ENCODE data around the gene ACYP2.

ACYP2 gene

DNA sequence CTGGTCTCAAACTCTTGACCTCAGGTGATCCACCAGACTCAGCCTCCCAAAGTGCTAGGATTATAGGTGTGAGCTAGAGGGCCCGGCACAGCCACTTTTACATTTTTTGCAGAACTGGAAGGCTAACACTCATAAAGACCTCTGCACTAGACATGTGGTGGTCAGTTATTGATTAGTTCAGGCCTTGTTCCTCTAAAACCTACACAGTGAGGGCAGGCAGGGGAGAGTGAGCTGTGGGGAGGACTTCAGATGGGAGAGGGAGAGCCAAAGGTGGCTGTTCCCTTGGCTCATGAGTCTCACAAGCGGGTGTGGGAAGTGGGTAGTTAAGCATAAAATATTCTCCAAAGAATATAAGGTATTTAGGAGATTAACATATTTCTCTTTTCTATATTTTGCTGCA lies 29.3 kb upstream of the ACYP2 start:
- no peak overlapping the region for H3K4me2 ChIP-seq (ENCODE audit: insufficient read depth, low read length)
- H3K36me3 ChIP-seq (ENCODE audit: insufficient read depth, low read length): no peaks in the 10 kb centered on the region
- no peaks in the 10 kb centered on the region for H3K79me2 ChIP-seq (ENCODE audit: insufficient read depth, low read length)
- H3K27ac ChIP-seq (ENCODE audit: low read length): no peak overlapping the region
- H3K27me3 ChIP-seq (ENCODE audit: insufficient read depth, low read length, poor library complexity): no peaks in the 10 kb centered on the region
- H3K4me1 ChIP-seq (ENCODE audit: insufficient read depth, low read length): no peaks in the 10 kb centered on the region
- TF ChIP-seq, protein P1, sequence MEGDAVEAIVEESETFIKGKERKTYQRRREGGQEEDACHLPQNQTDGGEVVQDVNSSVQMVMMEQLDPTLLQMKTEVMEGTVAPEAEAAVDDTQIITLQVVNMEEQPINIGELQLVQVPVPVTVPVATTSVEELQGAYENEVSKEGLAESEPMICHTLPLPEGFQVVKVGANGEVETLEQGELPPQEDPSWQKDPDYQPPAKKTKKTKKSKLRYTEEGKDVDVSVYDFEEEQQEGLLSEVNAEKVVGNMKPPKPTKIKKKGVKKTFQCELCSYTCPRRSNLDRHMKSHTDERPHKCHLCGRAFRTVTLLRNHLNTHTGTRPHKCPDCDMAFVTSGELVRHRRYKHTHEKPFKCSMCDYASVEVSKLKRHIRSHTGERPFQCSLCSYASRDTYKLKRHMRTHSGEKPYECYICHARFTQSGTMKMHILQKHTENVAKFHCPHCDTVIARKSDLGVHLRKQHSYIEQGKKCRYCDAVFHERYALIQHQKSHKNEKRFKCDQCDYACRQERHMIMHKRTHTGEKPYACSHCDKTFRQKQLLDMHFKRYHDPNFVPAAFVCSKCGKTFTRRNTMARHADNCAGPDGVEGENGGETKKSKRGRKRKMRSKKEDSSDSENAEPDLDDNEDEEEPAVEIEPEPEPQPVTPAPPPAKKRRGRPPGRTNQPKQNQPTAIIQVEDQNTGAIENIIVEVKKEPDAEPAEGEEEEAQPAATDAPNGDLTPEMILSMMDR (IDR thresholded peaks at IDR 0.05; ENCODE audit: borderline replicate concordance, extremely low read depth, low read length, poor library complexity, severe bottlenecking): no peak
- no peak for TF ChIP-seq EZH2 (IDR thresholded peaks at IDR 0.05; ENCODE audit: borderline replicate concordance, low read depth, low read length, severe bottlenecking)
- no peak overlapping the region for H3K9ac ChIP-seq (ENCODE audit: low read depth, low read length)
- no peak for DNase-seq
- no peak overlapping the region for H3K4me3 ChIP-seq (ENCODE audit: low read depth in 1 of 2, low read length in 2 of 2)
- H2AFZ ChIP-seq (ENCODE audit: low read depth, low read length): no peak overlapping the region
- H4K20me1 ChIP-seq (ENCODE audit: insufficient read depth, low read length): no peaks in the 10 kb centered on the region
- ATAC-seq (ENCODE audit: insufficient read depth, low read depth): no peak
- H3K9me3 ChIP-seq (ENCODE audit: insufficient read depth, low read length, severe bottlenecking): no peaks in the 10 kb centered on the region

- no peak overlapping the region for H3K4me3 ChIP-seq (ENCODE audit: low read depth in 1 of 2, low read length in 2 of 2)
- no peaks in the 10 kb centered on the region for H3K36me3 ChIP-seq (ENCODE audit: insufficient read depth, low read length)
- no peaks in the 10 kb centered on the region for H3K9me3 ChIP-seq (ENCODE audit: insufficient read depth, low read length, severe bottlenecking)
- TF ChIP-seq EZH2 (IDR thresholded peaks at IDR 0.05; ENCODE audit: borderline replicate concordance, low read depth, low read length, severe bottlenecking): no peak
- TF ChIP-seq, protein P1 (IDR thresholded peaks at IDR 0.05; ENCODE audit: borderline replicate concordance, extremely low read depth, low read length, poor library complexity, severe bottlenecking): no peak
- no peak overlapping the region for H3K9ac ChIP-seq (ENCODE audit: low read depth, low read length)
- no peaks in the 10 kb centered on the region for H4K20me1 ChIP-seq (ENCODE audit: insufficient read depth, low read length)
- no peaks in the 10 kb centered on the region; the same call in 1 of the 2 replicates for H3K4me1 ChIP-seq (ENCODE audit: insufficient read depth, low read length)
- no peak overlapping the region for H2AFZ ChIP-seq (ENCODE audit: low read depth, low read length)
- DNase-seq: no peak
- H3K27me3 ChIP-seq (ENCODE audit: insufficient read depth, low read length, poor library complexity): no peaks in the 10 kb centered on the region
- no peak for ATAC-seq (ENCODE audit: insufficient read depth, low read depth)
- H3K27ac ChIP-seq (ENCODE audit: low read length): no peak overlapping the region
- H3K79me2 ChIP-seq (ENCODE audit: insufficient read depth, low read length): no peaks in the 10 kb centered on the region
- H3K4me2 ChIP-seq (ENCODE audit: insufficient read depth, low read length): no peak overlapping the region
These were observed 27.2 kb upstream of the ACYP2 start for GRCh38 chr2:54088191-54088634.

GRCh38 chr2:54088719-54089118 lies 26.7 kb upstream of the ACYP2 start:
- H3K4me2 ChIP-seq (ENCODE audit: insufficient read depth, low read length): no peak overlapping the region

More at GRCh38 chr2:54088719-54089118, 26.7 kb upstream of the ACYP2 start:
- no peak for ATAC-seq (ENCODE audit: insufficient read depth, low read depth)
- TF ChIP-seq EZH2 (IDR thresholded peaks at IDR 0.05; ENCODE audit: borderline replicate concordance, low read depth, low read length, severe bottlenecking): no peak
- TF ChIP-seq, protein P1 (IDR thresholded peaks at IDR 0.05; ENCODE audit: borderline replicate concordance, extremely low read depth, low read length, poor library complexity, severe bottlenecking): no peak
- Histone ChIP-seq H3K36me3 (ENCODE audit: insufficient read depth, low read length) (no peaks in the 10 kb centered on the region), H3K9ac (ENCODE audit: low read depth, low read length) (no peak overlapping the region), H3K4me1 (ENCODE audit: insufficient read depth, low read length) (no peaks in the 10 kb centered on the region; the same call in 1 of the 2 replicates), H3K79me2 (ENCODE audit: insufficient read depth, low read length) (no peaks in the 10 kb centered on the region), H3K9me3 (ENCODE audit: insufficient read depth, low read length, severe bottlenecking) (no peaks in the 10 kb centered on the region), H3K27ac (ENCODE audit: low read length) (no peak overlapping the region), H3K27me3 (ENCODE audit: insufficient read depth, low read length, poor library complexity) (no peaks in the 10 kb centered on the region), H3K4me3 (ENCODE audit: low read depth in 1 of 2, low read length in 2 of 2) (no peak overlapping the region), H4K20me1 (ENCODE audit: insufficient read depth, low read length) (no peaks in the 10 kb centered on the region), H2AFZ (ENCODE audit: low read depth, low read length) (no peak overlapping the region)
- no peak for DNase-seq

All from DND-41 (cell line).